ENCODE results near the gene ATP8B2. TPM values are rescaled to one million over a fixed set of nuclear protein-coding genes. Genes with fewer than 3 reads are reported as not detected.
"Not testable (repeated sequence)": the region's sequence is repeated elsewhere in the genome, so short reads cannot be mapped to it uniquely, and the experiment has no call there.

Gene ATP8B2
- total RNA-seq, 1 donor from 2014 or later: 47.4 TPM

- Mint-ChIP-seq H3K9me3 (ENCODE audit: low read depth) (no peaks in the 10 kb centered on the region), H3K27me3 (peaks cover 2% of the 10 kb centered on the region), H3K4me1 (ENCODE audit: low read depth) (peaks cover 24% of the 10 kb centered on the region), H3K4me3 (ENCODE audit: low read depth) (peak overlapping the region; percentile 73), H3K36me3 (ENCODE audit: insufficient read depth) (peaks cover 5% of the 10 kb centered on the region), H3K27ac (peak overlapping the region; percentile 85)
- DNase-seq (ENCODE audit: low spot score, unreplicated experiment): peak; percentile 37
- TF ChIP-seq, protein P1, sequence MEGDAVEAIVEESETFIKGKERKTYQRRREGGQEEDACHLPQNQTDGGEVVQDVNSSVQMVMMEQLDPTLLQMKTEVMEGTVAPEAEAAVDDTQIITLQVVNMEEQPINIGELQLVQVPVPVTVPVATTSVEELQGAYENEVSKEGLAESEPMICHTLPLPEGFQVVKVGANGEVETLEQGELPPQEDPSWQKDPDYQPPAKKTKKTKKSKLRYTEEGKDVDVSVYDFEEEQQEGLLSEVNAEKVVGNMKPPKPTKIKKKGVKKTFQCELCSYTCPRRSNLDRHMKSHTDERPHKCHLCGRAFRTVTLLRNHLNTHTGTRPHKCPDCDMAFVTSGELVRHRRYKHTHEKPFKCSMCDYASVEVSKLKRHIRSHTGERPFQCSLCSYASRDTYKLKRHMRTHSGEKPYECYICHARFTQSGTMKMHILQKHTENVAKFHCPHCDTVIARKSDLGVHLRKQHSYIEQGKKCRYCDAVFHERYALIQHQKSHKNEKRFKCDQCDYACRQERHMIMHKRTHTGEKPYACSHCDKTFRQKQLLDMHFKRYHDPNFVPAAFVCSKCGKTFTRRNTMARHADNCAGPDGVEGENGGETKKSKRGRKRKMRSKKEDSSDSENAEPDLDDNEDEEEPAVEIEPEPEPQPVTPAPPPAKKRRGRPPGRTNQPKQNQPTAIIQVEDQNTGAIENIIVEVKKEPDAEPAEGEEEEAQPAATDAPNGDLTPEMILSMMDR (IDR thresholded peaks at IDR 0.05; ENCODE audit: unreplicated experiment): peak; percentile 16
Measured at GRCh38 chr1:154352581-154353459, 27.5 kb downstream of the ATP8B2 start.

- peaks cover 3% of the 10 kb centered on the region for H3K36me3 Mint-ChIP-seq (ENCODE audit: insufficient read depth)
- DNase-seq (ENCODE audit: low spot score, unreplicated experiment): no peak
- TF ChIP-seq, protein P1 (IDR thresholded peaks at IDR 0.05; ENCODE audit: unreplicated experiment): no peak
- no peaks in the 10 kb centered on the region for H3K9me3 Mint-ChIP-seq (ENCODE audit: low read depth)
- peak overlapping the region; percentile 73 for H3K4me3 Mint-ChIP-seq (ENCODE audit: low read depth)
- peaks cover 2% of the 10 kb centered on the region for H3K27me3 Mint-ChIP-seq
- H3K4me1 Mint-ChIP-seq (ENCODE audit: low read depth): peaks cover 24% of the 10 kb centered on the region
- H3K27ac Mint-ChIP-seq: peak overlapping the region; percentile 85
Measured at GRCh38 chr1:154353460-154353904, 28.2 kb downstream of the ATP8B2 start.

- Mint-ChIP-seq H3K27me3 (peaks cover 2% of the 10 kb centered on the region), H3K9me3 (ENCODE audit: low read depth) (no peaks in the 10 kb centered on the region), H3K36me3 (ENCODE audit: insufficient read depth) (peaks cover 3% of the 10 kb centered on the region), H3K4me3 (ENCODE audit: low read depth) (no peak overlapping the region), H3K4me1 (ENCODE audit: low read depth) (peaks cover 24% of the 10 kb centered on the region), H3K27ac (peak overlapping the region; percentile 85)
- TF ChIP-seq, protein P1 (IDR thresholded peaks at IDR 0.05; ENCODE audit: unreplicated experiment): no peak
- DNase-seq (ENCODE audit: low spot score, unreplicated experiment): no peak
Measured at GRCh38 chr1:154353966-154354365, 28.6 kb downstream of the ATP8B2 start.

GRCh38 chr1:154358519-154358918, 33.2 kb downstream of the ATP8B2 start:
- Mint-ChIP-seq H3K27me3 (no peaks in the 10 kb centered on the region), H3K27ac (no peak overlapping the region), H3K4me3 (ENCODE audit: low read depth) (no peak overlapping the region), H3K4me1 (ENCODE audit: low read depth) (peaks cover 7% of the 10 kb centered on the region), H3K36me3 (ENCODE audit: insufficient read depth) (no peaks in the 10 kb centered on the region), H3K9me3 (ENCODE audit: low read depth) (no peaks in the 10 kb centered on the region)
- TF ChIP-seq, protein P1 (IDR thresholded peaks at IDR 0.05; ENCODE audit: unreplicated experiment): no peak
- DNase-seq (ENCODE audit: low spot score, unreplicated experiment): no peak

- Mint-ChIP-seq H3K36me3 (ENCODE audit: insufficient read depth) (no peaks in the 10 kb centered on the region), H3K4me1 (ENCODE audit: low read depth) (no peaks in the 10 kb centered on the region), H3K27me3 (no peaks in the 10 kb centered on the region), H3K4me3 (ENCODE audit: low read depth) (no peak overlapping the region), H3K9me3 (ENCODE audit: low read depth) (no peaks in the 10 kb centered on the region), H3K27ac (no peak overlapping the region)
- TF ChIP-seq, protein P1 (IDR thresholded peaks at IDR 0.05; ENCODE audit: unreplicated experiment): no peak
- no peak for DNase-seq (ENCODE audit: low spot score, unreplicated experiment)
Measured at GRCh38 chr1:154360288-154360687, 35.0 kb downstream of the ATP8B2 start.

DNA sequence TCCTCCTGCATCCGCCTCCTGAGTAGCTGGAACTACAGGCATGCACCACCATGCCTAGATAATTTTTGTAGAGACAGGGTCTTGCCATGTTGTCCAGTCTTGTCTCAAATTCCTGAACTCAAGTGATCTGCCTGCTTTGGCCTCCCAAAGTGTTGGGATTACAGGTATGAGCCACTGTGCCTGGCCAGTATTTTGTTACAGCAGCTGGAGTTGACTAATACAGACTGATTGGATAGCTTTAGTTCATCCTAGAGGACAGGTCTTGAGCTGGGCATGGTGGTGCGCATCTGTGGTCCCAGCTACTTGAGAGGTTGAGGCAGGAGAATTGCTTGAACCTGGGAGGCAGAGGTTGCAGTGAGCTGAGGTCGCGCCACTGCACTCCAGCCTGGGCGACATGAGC, 35.6 kb downstream of the ATP8B2 start:
- not testable (repeated sequence) for H3K9me3 Mint-ChIP-seq (ENCODE audit: low read depth); H3K36me3 Mint-ChIP-seq (ENCODE audit: insufficient read depth); H3K27me3 Mint-ChIP-seq; H3K4me1 Mint-ChIP-seq (ENCODE audit: low read depth); DNase-seq (ENCODE audit: low spot score, unreplicated experiment); H3K4me3 Mint-ChIP-seq (ENCODE audit: low read depth)
- H3K27ac Mint-ChIP-seq: peak overlapping the region; percentile 49
